Retinal pigment epithelial cell (primary cell): ENCODE measurements around the gene TMEM132C.

ENCODE experiments used
- DNase-seq: peaks from one replicate; pipeline ENCODE4 v3.0.0-alpha.2; 2010; ENCODE audit warnings: low read depth
- H3K4me3 ChIP-seq: 2 replicates; pipeline ENCODE4 v1.5.1; 2011; ENCODE audit warnings: mild to moderate bottlenecking, low read length, control low read depth, moderate library complexity
- CTCF ChIP-seq: conservative IDR thresholded peaks from 2 replicates; pipeline ENCODE4 v1.5.1; 2011; ENCODE audit warnings: low read depth, low read length, control low read depth, inconsistent platforms

TMEM132C gene

GRCh38 chr12:128621304-128621703 lies 354.3 kb downstream of the TMEM132C start:
- H3K4me3 ChIP-seq: no peak overlapping the region
- DNase-seq: no peak
- no peak for TF ChIP-seq CTCF

- DNase-seq: no peak
- H3K4me3 ChIP-seq: no peak overlapping the region
- no peak for TF ChIP-seq CTCF
Measured at GRCh38 chr12:128623748-128624147, 356.8 kb downstream of the TMEM132C start.

- no peak for DNase-seq
- H3K4me3 ChIP-seq: no peak overlapping the region
- TF ChIP-seq CTCF: no peak
Measured at GRCh38 chr12:128626808-128627320, 359.9 kb downstream of the TMEM132C start.

DNA sequence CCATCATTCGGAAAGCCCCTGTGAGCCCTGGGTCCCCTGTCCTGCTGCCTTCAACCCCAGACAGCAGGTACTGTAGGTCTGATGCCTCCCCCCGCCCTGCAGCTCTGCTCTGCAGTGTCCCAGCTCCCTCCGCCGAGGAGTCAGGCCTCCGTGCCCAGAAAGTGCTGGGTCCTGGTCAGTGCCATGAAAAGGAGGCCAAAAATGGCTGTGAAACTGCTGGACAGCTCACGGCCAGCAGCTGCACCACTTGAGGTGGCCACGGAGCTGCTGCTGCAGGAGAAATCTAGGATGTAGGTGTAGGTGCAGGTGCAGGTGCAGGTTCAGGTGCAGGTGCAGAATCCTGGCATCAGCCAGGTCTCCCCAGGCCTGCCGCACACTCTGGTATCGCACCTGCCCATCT lies 360.7 kb downstream of the TMEM132C start:
- no peak overlapping the region for H3K4me3 ChIP-seq
- no peak for DNase-seq
- no peak for TF ChIP-seq CTCF

DNA sequence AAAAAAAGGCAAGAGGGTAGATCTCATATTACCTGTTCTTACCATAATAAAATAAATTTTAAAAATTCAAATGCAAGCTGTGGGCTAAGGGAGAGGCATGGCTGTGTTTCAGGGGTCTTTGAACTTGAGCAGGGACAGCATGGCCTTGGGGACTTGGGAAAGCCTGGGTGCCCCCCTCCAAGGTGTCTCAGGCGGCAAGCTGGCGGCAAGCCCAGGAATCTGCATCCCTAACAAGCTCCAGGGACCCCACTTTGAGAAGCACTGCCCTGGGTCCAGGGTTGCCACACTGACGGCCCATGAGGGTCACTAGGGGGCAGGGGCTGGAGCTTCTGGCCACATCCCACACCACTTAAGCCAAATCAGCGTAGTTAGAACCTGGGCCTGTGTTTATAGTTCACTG lies 363.0 kb downstream of the TMEM132C start:
- no peak overlapping the region for H3K4me3 ChIP-seq
- no peak for DNase-seq
- TF ChIP-seq CTCF: no peak

DNA sequence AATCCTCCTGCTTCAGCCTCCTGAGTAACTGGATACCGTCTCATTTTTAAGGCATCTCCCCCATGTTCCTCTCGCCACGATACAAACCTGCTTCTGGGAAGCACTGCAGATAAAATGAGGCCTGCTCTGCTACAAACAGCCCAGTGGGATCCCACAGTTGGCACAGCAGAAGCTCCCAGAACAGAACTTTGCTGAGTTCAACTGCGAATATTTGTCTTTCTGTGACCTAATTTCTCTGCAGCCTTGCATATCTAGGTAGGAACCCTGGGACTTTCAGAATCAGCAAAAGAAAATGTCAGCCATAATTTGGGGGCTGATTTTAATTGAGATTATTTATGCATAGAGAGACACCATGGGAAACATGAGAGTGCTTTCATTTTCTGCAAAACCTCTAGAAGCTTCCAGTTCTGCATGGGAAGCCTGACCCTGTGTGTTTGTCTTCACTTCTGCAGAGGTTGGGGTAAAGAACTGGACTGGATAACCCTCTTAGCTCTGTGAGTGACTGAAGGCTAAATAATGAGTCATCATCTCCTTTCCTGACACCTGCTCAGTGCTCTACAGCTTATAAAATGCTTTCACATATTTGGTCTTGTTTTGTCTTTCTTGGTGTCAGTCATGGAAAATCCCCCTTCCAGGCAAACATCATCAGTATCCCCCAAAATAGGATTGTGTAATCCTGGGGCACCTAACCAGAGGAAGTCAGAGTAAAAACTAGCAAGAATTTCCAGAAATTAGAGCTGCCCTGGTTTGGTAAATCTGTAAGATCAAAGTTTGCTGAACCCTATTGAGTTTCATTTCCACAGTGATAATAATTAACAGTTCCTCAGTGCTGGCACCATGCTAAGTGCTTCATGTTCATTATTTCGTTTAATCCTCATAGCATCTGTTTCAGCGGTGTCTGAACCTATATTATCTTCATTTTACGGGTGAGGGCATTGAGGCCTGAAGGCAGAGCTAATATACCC lies 371.0 kb downstream of the TMEM132C start:
- H3K4me3 ChIP-seq: no peak overlapping the region
- DNase-seq: no peak
- TF ChIP-seq CTCF: no peak

- no peak for DNase-seq
- TF ChIP-seq CTCF: no peak
- no peak overlapping the region for H3K4me3 ChIP-seq
Measured at GRCh38 chr12:128639089-128639488, 372.1 kb downstream of the TMEM132C start.
